NCI-H2029 (cell line): ENCODE data around the gene KRT16.
"Not testable (repeated sequence)": the region's sequence is repeated elsewhere in the genome, so short reads cannot be mapped to it uniquely, and the experiment has no call there.

Source experiments
- DNase-seq: peaks from one replicate; lab custom pipeline; 2025; lab: John Stamatoyannopoulos, UW

KRT16 gene

GRCh38 chr17:41612376-41613160 lies at the start of gene KRT16:
KRT16 (minus strand) TSS chr17:41612767; CDS start chr17:41612688, 79 bp downstream.
- DNase-seq = not testable (repeated sequence)

- DNase-seq = no peak
Measured at GRCh38 chr17:41660221-41660711, 47.7 kb upstream of the KRT16 start.

- no peak for DNase-seq
Measured at GRCh38 chr17:41659427-41660212, 47.1 kb upstream of the KRT16 start.

- no peak for DNase-seq
Measured at GRCh38 chr17:41658846-41659245, 46.3 kb upstream of the KRT16 start.

GRCh38 chr17:41657936-41658335 lies 45.4 kb upstream of the KRT16 start:
- no peak for DNase-seq

- DNase-seq = no peak
Measured at GRCh38 chr17:41657176-41657754, 44.7 kb upstream of the KRT16 start.

- no peak for DNase-seq
Measured at GRCh38 chr17:41656249-41657023, 43.9 kb upstream of the KRT16 start.

GRCh38 chr17:41655611-41656111 lies 43.1 kb upstream of the KRT16 start:
- no peak for DNase-seq

GRCh38 chr17:41654678-41655607 lies 42.4 kb upstream of the KRT16 start:
- no peak for DNase-seq

GRCh38 chr17:41653892-41654677 lies 41.5 kb upstream of the KRT16 start:
- no peak for DNase-seq

GRCh38 chr17:41653421-41653820 lies 40.9 kb upstream of the KRT16 start:
- DNase-seq = no peak

GRCh38 chr17:41652461-41652970 lies 39.9 kb upstream of the KRT16 start:
- DNase-seq = no peak

- no peak for DNase-seq
Measured at GRCh38 chr17:41651625-41652460, 39.3 kb upstream of the KRT16 start.

- no peak for DNase-seq
Measured at GRCh38 chr17:41650794-41651624, 38.4 kb upstream of the KRT16 start.

- DNase-seq = no peak
Measured at GRCh38 chr17:41649923-41650519, 37.5 kb upstream of the KRT16 start.

- DNase-seq = peak; percentile 86
Measured at GRCh38 chr17:41648411-41649195, 36.0 kb upstream of the KRT16 start.
